GM13976 (cell line): Measurements from ENCODE around the gene LRRC41.
A peak's percentile ranks its signal among the peaks of the same experiment; 100 is the strongest.
"Not testable (repeated sequence)": the region's sequence is repeated elsewhere in the genome, so short reads cannot be mapped to it uniquely, and the experiment has no call there.

Experiments
- DNase-seq: peaks from one replicate; pipeline ENCODE4 v3.0.0; 2012; ENCODE audit warnings: low spot score
- in situ Hi-C: fragments of 300-500 bp; cut with MboI; formaldehyde crosslinking; loops from one replicate; pipeline ENCODE4 v1.12.0; 2022; ENCODE audit warnings: low sequenced_read_pairs, mixed read lengths, inconsistent platforms; ENCODE audit not compliant: unreplicated experiment
- TF ChIP-seq, protein P1 (sequence below): IDR thresholded peaks from 2 replicates; pipeline ENCODE4 v1.5.1; 2012; ENCODE audit warnings: borderline replicate concordance, mild to moderate bottlenecking; ENCODE audit not compliant: insufficient read depth; ENCODE audit errors: extremely low read depth, missing control alignments, control extremely low read depth

LRRC41 gene

GRCh38 chr1:46248122-46248920 lies 55.1 kb downstream of the LRRC41 start:
- peak; percentile 25 for DNase-seq
- TF ChIP-seq, protein P1, sequence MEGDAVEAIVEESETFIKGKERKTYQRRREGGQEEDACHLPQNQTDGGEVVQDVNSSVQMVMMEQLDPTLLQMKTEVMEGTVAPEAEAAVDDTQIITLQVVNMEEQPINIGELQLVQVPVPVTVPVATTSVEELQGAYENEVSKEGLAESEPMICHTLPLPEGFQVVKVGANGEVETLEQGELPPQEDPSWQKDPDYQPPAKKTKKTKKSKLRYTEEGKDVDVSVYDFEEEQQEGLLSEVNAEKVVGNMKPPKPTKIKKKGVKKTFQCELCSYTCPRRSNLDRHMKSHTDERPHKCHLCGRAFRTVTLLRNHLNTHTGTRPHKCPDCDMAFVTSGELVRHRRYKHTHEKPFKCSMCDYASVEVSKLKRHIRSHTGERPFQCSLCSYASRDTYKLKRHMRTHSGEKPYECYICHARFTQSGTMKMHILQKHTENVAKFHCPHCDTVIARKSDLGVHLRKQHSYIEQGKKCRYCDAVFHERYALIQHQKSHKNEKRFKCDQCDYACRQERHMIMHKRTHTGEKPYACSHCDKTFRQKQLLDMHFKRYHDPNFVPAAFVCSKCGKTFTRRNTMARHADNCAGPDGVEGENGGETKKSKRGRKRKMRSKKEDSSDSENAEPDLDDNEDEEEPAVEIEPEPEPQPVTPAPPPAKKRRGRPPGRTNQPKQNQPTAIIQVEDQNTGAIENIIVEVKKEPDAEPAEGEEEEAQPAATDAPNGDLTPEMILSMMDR: no peak
- in situ Hi-C loops: no loop called here

- DNase-seq: peak; percentile 98
- in situ Hi-C loops: no loop called here
- TF ChIP-seq, protein P1: no peak
Measured at GRCh38 chr1:46247436-46248121, 55.8 kb downstream of the LRRC41 start, which contains the start of gene RAD54L. Gene RAD54L, plus strand, starts transcription at chr1:46247763. Its CDS starts 643 bp downstream, at chr1:46248406.

DNA sequence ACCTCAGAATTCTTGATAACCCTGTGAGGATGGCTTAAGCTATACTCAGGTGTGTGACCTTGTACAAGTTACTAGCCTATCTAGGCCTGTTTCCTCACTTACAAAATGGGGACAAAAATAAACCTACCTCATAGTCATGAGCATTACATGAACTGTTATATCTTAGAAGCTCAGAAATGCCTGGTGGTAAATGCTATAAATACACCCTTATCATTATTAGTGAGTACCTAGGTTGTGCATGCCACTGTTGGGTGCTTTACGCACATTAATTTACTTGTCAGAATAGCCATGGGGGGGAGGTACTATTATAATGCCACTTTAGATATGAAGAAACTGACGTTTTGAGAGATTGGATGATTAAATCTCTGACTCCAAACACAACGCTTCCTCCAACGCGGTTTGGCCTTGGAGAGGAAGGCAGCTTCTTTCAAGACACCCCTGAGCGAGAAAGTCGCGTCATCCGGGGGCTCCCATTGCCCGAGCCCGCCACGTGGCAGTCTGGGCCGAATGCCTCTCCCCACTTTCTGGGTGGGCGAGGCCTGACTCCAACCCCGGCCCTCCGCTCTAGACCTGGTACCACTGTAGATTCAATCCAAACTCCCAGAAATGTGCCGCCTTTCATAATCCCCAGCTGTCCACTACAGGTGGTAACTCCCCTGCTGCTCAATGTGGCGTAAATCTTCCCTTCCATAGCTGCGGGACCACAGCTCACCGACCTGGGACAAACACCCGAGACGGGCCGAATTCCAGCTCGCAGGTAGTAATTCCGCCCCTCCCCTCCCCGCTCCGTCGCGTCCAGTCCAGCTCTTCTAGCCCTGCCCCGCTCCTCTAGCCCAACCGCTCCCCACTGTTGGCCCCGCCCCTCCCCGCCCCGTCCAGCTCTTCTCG lies 56.6 kb downstream of the LRRC41 start:
- in situ Hi-C loops: no loop called here
- peak; percentile 64 for DNase-seq
- TF ChIP-seq, protein P1: no peak

GRCh38 chr1:46246136-46246535 lies 57.3 kb downstream of the LRRC41 start:
- DNase-seq, in situ Hi-C loops: not testable (repeated sequence)

GRCh38 chr1:46244656-46245371 lies 58.6 kb downstream of the LRRC41 start:
- in situ Hi-C loops: no loop called here
- DNase-seq: peak; percentile 62
- TF ChIP-seq, protein P1: no peak

GRCh38 chr1:46243831-46244230 lies 59.6 kb downstream of the LRRC41 start:
- in situ Hi-C loops, DNase-seq: not testable (repeated sequence)

GRCh38 chr1:46242918-46243317 lies 60.5 kb downstream of the LRRC41 start:
- in situ Hi-C loops: no loop called here
- DNase-seq: no peak
- TF ChIP-seq, protein P1: no peak

DNA sequence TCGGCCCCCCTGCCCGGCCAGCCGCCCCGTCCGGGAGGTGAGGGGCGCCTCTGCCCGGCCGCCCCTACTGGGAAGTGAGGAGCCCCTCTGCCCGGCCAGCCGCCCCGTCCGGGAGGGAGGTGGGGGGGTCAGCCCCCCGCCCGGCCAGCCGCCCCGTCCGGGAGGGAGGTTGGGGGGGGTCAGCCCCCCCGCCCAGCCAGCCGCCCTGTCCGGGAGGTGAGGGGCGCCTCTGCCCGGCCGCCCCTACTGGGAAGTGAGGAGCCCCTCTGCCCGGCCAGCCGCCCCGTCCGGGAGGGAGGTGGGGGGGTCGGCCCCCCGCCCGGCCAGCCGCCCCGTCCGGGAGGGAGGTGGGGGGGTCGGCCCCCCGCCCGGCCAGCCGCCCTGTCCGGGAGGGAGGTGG lies 61.7 kb downstream of the LRRC41 start:
- in situ Hi-C loops, DNase-seq: not testable (repeated sequence)

DNA sequence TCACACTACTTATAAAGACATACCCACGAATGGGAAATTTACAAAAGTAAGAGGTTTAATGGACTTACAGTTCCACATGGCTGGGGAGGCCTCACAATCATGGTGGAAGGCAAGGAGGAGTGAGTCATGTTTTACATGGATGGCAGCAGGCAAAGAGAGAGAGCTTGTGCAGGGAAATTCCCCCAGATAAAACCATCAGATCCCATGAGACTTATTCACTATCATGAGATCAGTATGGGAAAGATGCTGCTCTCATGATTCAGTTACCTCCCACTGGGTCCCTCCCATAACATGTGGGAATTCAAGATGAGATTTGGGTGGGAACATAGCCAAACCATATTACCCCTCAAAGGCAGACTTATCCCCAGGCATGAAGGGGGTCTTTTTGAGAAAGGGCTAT lies 64.6 kb downstream of the LRRC41 start:
- not testable (repeated sequence) for DNase-seq

More for the DNA sequence above, 64.6 kb downstream of the LRRC41 start:
- in situ Hi-C loops: not testable (repeated sequence)
